ENCODE results near the gene MCEE. TPM values are rescaled to one million over a fixed set of nuclear protein-coding genes. Genes with fewer than 3 reads are reported as not detected.
"Not testable (repeated sequence)": the region's sequence is repeated elsewhere in the genome, so short reads cannot be mapped to it uniquely, and the experiment has no call there.

The MCEE gene
- total RNA-seq, 1 experiment from 2014 or later, result 15.8 TPM

GRCh38 chr2:71102981-71103681 is 26.9 kb downstream of the MCEE start:
- POLR2A ChIA-PET (ENCODE audit: unreplicated experiment), result interaction anchor here (0.6 kb wide), 1 partner anchor 281 kb away, joined by 5 read pairs; no protein-coding TSS in a partner anchor
- DNase-seq, result no peak
- H3K9me2 ChIP-seq (ENCODE audit: insufficient read depth), result no peaks in the 10 kb centered on the region
- BruUV-seq (replicated peaks), result no TSS peak
- no peaks in the 10 kb centered on the region for H4K20me1 ChIP-seq (ENCODE audit: insufficient read depth)
- TF ChIP-seq EZH2 (IDR thresholded peaks at IDR 0.05; ENCODE audit: low read depth) (no peak), CTCF (conservative IDR thresholded peaks at IDR 0.05) (no peak)
- no peaks in the 10 kb centered on the region for H3F3A ChIP-seq (ENCODE audit: insufficient read depth, low read depth)
- CTCF ChIA-PET, result no interaction called here
- no peaks in the 10 kb centered on the region for H3K4me1 ChIP-seq (replicated peaks; ENCODE audit: insufficient read depth)
- H3K4me3 ChIP-seq, result no peak overlapping the region
- peaks cover 8% of the 10 kb centered on the region; the same call in 1 of the 2 replicates for H3K9me3 ChIP-seq (ENCODE audit: insufficient read depth, low read depth)
- no peak overlapping the region for H3K4me2 ChIP-seq
- H3K27ac ChIP-seq, result no peak overlapping the region
- no peaks in the 10 kb centered on the region for H3K79me2 ChIP-seq (ENCODE audit: low read depth)
- intact Hi-C loops (cut with micrococcal nuclease; ENCODE audit: unreplicated experiment), result no loop called here
- H3K36me3 ChIP-seq (ENCODE audit: low read depth), result no peaks in the 10 kb centered on the region
- no peak overlapping the region for H2AFZ ChIP-seq
- H3K27me3 ChIP-seq (ENCODE audit: insufficient read depth, low read depth), result no peaks in the 10 kb centered on the region

- Histone ChIP-seq H2AFZ (no peak overlapping the region), H3K79me2 (ENCODE audit: low read depth) (no peaks in the 10 kb centered on the region), H3K9me2 (ENCODE audit: insufficient read depth) (no peaks in the 10 kb centered on the region), H4K20me1 (ENCODE audit: insufficient read depth) (no peaks in the 10 kb centered on the region), H3K4me3 (no peak overlapping the region), H3K4me2 (no peak overlapping the region), H3K36me3 (ENCODE audit: low read depth) (no peaks in the 10 kb centered on the region), H3F3A (ENCODE audit: insufficient read depth, low read depth) (no peaks in the 10 kb centered on the region), H3K9me3 (ENCODE audit: insufficient read depth, low read depth) (peaks cover 8% of the 10 kb centered on the region; the same call in 1 of the 2 replicates), H3K27me3 (ENCODE audit: insufficient read depth, low read depth) (no peaks in the 10 kb centered on the region), H3K27ac (no peak overlapping the region), H3K4me1 (replicated peaks; ENCODE audit: insufficient read depth) (no peaks in the 10 kb centered on the region)
- ChIA-PET POLR2A (ENCODE audit: unreplicated experiment) (interaction anchor here (0.8 kb wide), 1 partner anchor 283 kb away, joined by 4 read pairs; no protein-coding TSS in a partner anchor), CTCF (no interaction called here)
- DNase-seq, result no peak
- intact Hi-C loops (cut with micrococcal nuclease; ENCODE audit: unreplicated experiment), result no loop called here
- TF ChIP-seq CTCF (conservative IDR thresholded peaks at IDR 0.05), result no peak
- no peak for TF ChIP-seq EZH2 (IDR thresholded peaks at IDR 0.05; ENCODE audit: low read depth)
- no TSS peak for BruUV-seq (replicated peaks)
Observed at GRCh38 chr2:71101656-71102055, 28.4 kb downstream of the MCEE start.

- DNase-seq, result peak; percentile 39 to 53
- BruUV-seq (replicated peaks), result no TSS peak
- Histone ChIP-seq H3K4me1 (replicated peaks; ENCODE audit: insufficient read depth) (no peaks in the 10 kb centered on the region), H3K9me3 (ENCODE audit: insufficient read depth, low read depth) (peaks cover 6% of the 10 kb centered on the region; the same call in 1 of the 2 replicates), H4K20me1 (ENCODE audit: insufficient read depth) (no peaks in the 10 kb centered on the region), H3K9me2 (ENCODE audit: insufficient read depth) (no peaks in the 10 kb centered on the region), H3F3A (ENCODE audit: insufficient read depth, low read depth) (no peaks in the 10 kb centered on the region), H3K79me2 (ENCODE audit: low read depth) (no peaks in the 10 kb centered on the region), H3K4me2 (peak overlapping the region; percentile 6; the same call in 1 of the 2 replicates), H3K36me3 (ENCODE audit: low read depth) (no peaks in the 10 kb centered on the region), H2AFZ (peak overlapping the region; percentile 68; the same call in 1 of the 2 replicates), H3K27me3 (ENCODE audit: insufficient read depth, low read depth) (no peaks in the 10 kb centered on the region), H3K27ac (no peak overlapping the region), H3K4me3 (no peak overlapping the region)
- ChIA-PET POLR2A (ENCODE audit: unreplicated experiment) (interaction anchor here (0.6 kb wide), 1 partner anchor 43 kb away, joined by 6 read pairs; no protein-coding TSS in a partner anchor), CTCF (interaction anchor here (0.6 to 1.2 kb wide), 4 partner anchors 21 to 77 kb away, joined by 3 to 4 read pairs (median 3); no protein-coding TSS in a partner anchor)
- intact Hi-C loops (cut with micrococcal nuclease; ENCODE audit: unreplicated experiment), result loop anchor here (1.0 kb wide), 1 partner anchor 77 kb away; no protein-coding TSS in a partner anchor
- TF ChIP-seq CTCF (conservative IDR thresholded peaks at IDR 0.05) (peak; percentile 79), EZH2 (IDR thresholded peaks at IDR 0.05; ENCODE audit: low read depth) (no peak)
Observed at GRCh38 chr2:71100195-71100964, 29.6 kb downstream of the MCEE start.

GRCh38 chr2:71092491-71093260 is 37.4 kb downstream of the MCEE start:
- H4K20me1 ChIP-seq (ENCODE audit: insufficient read depth); H3K27me3 ChIP-seq (ENCODE audit: insufficient read depth, low read depth); H3F3A ChIP-seq (ENCODE audit: insufficient read depth, low read depth); DNase-seq; H3K4me2 ChIP-seq; BruUV-seq (replicated peaks); H3K9me2 ChIP-seq (ENCODE audit: insufficient read depth); H3K79me2 ChIP-seq (ENCODE audit: low read depth); H3K4me3 ChIP-seq; H3K36me3 ChIP-seq (ENCODE audit: low read depth); CTCF ChIA-PET; intact Hi-C loops (cut with micrococcal nuclease; ENCODE audit: unreplicated experiment); H3K9me3 ChIP-seq (ENCODE audit: insufficient read depth, low read depth); H3K27ac ChIP-seq; H3K4me1 ChIP-seq (replicated peaks; ENCODE audit: insufficient read depth); POLR2A ChIA-PET (ENCODE audit: unreplicated experiment); H2AFZ ChIP-seq: not testable (repeated sequence)
